Astrocyte of the spinal cord (primary cell): ENCODE data around the gene KLHL18.
"Not testable (repeated sequence)": the region's sequence is repeated elsewhere in the genome, so short reads cannot be mapped to it uniquely, and the experiment has no call there.

Experiments used
- DNase-seq: peaks from one replicate; pipeline ENCODE4 v3.0.0; 2011; ENCODE audit warnings: low read depth, low spot score
- H3K4me3 ChIP-seq: 2 replicates; pipeline ENCODE4 v1.5.1; 2011; ENCODE audit warnings: low read depth, mild to moderate bottlenecking, low read length, moderate library complexity
- CTCF ChIP-seq: IDR thresholded peaks from 2 replicates; pipeline ENCODE4 v1.5.1; 2012; ENCODE audit warnings: low read depth, mild to moderate bottlenecking, low read length, inconsistent platforms
- in situ Hi-C: cut with HindIII; loops from 2 replicates; pipeline ENCODE4 v1.10.0; 2017; ENCODE audit warnings: low sequenced_read_pairs

KLHL18 gene

DNA sequence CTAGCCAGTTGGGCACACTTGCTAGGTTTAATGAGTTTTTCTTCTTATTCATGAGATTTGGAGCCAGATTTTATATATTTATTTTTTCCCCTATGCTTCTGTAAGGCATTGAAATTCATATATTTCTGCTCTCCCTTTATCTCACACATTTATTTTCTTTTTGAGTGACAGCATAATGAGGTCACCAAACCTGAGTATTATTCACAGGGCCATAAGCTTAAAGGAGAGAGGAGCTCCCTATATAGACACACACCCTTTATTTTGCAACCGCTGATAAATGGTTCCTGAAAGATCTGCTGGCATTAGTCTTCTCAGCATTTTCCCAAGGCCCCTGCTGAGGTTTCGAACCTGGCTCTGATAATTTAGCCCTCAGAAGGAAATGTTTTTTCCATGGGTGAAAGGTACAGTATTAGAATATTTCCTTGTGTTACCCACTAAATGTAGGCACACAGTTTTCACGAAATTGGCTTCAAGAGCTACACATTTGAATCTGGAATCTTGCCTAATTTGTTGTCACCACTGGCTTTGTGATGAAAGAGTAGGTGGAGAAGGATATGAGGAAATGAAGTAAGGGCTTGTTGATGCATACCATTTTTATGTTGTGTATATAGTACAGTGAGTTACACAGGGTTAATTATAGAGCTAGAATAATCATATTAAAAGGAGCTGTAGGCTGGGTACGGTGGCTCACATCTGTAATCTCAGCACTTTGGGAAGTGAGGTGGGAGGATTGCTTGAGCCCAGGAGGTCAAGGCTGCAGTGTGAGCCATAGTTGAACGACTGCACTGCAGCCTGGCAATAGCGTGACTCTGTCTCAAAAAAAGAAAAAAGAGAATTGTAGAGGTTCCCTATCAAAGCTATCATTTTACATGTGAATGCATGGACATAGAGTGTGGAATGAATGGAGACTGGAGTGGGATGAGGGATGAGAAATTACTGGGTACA is 6.5 kb downstream of the KLHL18 start:
- in situ Hi-C loops = no loop called here
- no peak overlapping the region for H3K4me3 ChIP-seq
- TF ChIP-seq CTCF = no peak
- DNase-seq = no peak

GRCh38 chr3:47291158-47291753 is 8.5 kb downstream of the KLHL18 start:
- in situ Hi-C loops = no loop called here
- TF ChIP-seq CTCF = no peak
- H3K4me3 ChIP-seq = no peak overlapping the region
- no peak for DNase-seq

DNA sequence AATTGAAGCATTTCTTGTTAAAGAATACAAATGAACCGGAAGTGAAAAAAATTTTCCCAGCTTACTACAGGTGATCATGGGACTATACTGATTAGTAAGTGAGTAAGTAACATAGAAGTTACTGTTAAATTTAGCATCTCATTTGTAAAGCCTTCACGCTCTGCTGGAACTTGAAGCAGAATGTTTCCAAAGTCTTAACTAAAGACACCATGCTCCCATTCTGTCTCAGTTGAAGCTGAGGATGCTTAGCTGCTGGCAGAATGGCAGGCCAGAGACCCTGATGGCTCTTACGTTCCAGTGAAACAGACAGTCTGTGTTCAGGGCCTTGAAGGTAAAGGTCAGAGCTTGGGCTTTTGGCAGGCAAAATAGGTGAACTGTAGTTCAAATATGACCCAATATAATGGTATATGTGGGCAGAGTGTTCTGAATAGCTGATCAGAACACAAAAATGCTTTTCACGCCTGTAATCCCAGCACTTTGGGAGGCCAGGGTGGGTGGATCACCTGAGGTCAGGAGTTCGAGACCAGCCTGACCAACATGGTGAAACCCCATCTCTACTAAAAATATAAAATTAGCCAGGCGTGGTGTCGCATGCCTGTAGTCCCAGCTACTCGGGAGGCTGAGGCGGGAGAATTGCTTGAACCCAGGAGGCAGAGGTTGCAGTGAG is 9.1 kb downstream of the KLHL18 start:
- DNase-seq, H3K4me3 ChIP-seq, in situ Hi-C loops: not testable (repeated sequence)

DNA sequence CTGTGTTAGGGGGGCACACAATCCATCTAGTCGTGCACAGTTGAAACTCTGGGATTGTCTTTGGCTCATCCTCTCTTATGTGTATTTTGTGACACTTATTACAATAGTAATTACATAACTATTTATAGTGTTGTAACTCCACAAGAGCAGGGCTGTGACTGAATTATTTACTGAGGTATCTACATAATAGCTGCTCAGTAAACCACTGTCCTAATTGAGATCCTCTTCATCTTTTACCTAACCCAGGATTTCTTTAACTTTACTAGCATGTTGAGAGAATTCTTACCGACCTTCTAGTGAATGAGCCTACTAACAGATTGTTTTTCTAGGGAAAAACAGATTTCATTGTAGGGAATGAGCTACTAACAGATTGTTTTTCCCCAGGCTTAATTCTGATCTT is 11.1 kb downstream of the KLHL18 start:
- in situ Hi-C loops = no loop called here
- DNase-seq = no peak
- no peak for TF ChIP-seq CTCF
- H3K4me3 ChIP-seq = no peak overlapping the region

GRCh38 chr3:47294392-47294791 is 11.6 kb downstream of the KLHL18 start:
- TF ChIP-seq CTCF = no peak
- no peak overlapping the region for H3K4me3 ChIP-seq
- in situ Hi-C loops = no loop called here
- DNase-seq = no peak

- in situ Hi-C loops = no loop called here
- TF ChIP-seq CTCF = no peak
- no peak overlapping the region for H3K4me3 ChIP-seq
- no peak for DNase-seq
These were observed 12.6 kb downstream of the KLHL18 start for GRCh38 chr3:47295322-47295721.

- H3K4me3 ChIP-seq = no peak overlapping the region
- in situ Hi-C loops = no loop called here
- no peak for TF ChIP-seq CTCF
- DNase-seq = no peak
These were observed 13.2 kb downstream of the KLHL18 start for GRCh38 chr3:47295976-47296375.
